Mesothelial cell of epicardium (in vitro differentiated cells): ENCODE data around the gene CCNB1. TPM values are rescaled to one million over a fixed set of nuclear protein-coding genes. Genes with fewer than 3 reads are reported as not detected.

ENCODE experiments used
- DNase-seq, 2 experiments: peaks; one replicate each; pipeline ENCODE4 v3.0.0; 2021; ENCODE audit warnings: low spot score in 2 of 2; ENCODE audit not compliant: unreplicated experiment in 2 of 2
- H3K27ac Mint-ChIP-seq: 2 replicates; pipeline ENCODE4 v1.8.0; 2021; ENCODE audit warnings: mixed read lengths
- H3K27me3 Mint-ChIP-seq: 2 replicates; pipeline ENCODE4 v1.8.0; 2021; ENCODE audit warnings: low read depth, mixed read lengths
- H3K36me3 Mint-ChIP-seq: 2 replicates; pipeline ENCODE4 v1.8.0; 2021; ENCODE audit warnings: mixed read lengths
- H3K4me1 Mint-ChIP-seq: 2 replicates; pipeline ENCODE4 v1.8.0; 2021; ENCODE audit warnings: mixed read lengths
- H3K4me3 Mint-ChIP-seq: 2 replicates; pipeline ENCODE4 v1.8.0; 2021; ENCODE audit warnings: mild to moderate bottlenecking, moderate library complexity, mixed read lengths
- H3K9me3 Mint-ChIP-seq: 2 replicates; pipeline ENCODE4 v1.8.0; 2021; ENCODE audit warnings: mixed read lengths
- total RNA-seq: library from RNA; stranded (reverse); gene quantifications from 3 replicates; pipeline ENCODE4 v1.2.1, GENCODE V29; 2021
- TF ChIP-seq, protein P1 (sequence below): fragments of 200-600 bp; sonication (generic); IDR thresholded peaks from one replicate; pipeline ENCODE4 v1.5.0; 2021; ENCODE audit warnings: antibody characterized with exemption; ENCODE audit not compliant: unreplicated experiment

The CCNB1 gene
- total RNA-seq, 1 donor from 2014 or later = 62.7 TPM

DNA sequence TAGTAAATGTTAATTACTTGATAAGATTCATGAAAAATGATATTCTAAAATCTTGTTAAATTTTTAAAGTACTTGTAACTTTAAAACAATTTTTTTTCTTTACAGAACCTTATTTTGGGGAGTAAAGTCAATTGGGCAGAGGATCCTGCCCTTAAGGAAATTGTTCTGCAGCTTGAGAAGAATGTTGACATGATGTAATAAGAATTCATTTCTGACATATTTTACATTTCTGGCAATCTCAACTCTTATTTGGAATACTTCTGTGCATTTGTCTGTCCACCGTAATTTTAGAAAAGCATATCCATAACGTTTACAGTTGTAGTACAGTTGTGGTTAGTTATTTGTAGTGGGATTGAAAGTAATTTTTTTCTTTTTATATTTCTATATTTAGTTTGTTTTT, 42.7 kb downstream of the CCNB1 start:
- H3K4me3 Mint-ChIP-seq = no peak overlapping the region
- no peak for DNase-seq
- no peak overlapping the region for H3K27ac Mint-ChIP-seq
- H3K36me3 Mint-ChIP-seq = peaks cover 2% of the 10 kb centered on the region
- no peaks in the 10 kb centered on the region for H3K27me3 Mint-ChIP-seq
- peaks cover 1% of the 10 kb centered on the region for H3K4me1 Mint-ChIP-seq
- H3K9me3 Mint-ChIP-seq = no peaks in the 10 kb centered on the region
- TF ChIP-seq, protein P1, sequence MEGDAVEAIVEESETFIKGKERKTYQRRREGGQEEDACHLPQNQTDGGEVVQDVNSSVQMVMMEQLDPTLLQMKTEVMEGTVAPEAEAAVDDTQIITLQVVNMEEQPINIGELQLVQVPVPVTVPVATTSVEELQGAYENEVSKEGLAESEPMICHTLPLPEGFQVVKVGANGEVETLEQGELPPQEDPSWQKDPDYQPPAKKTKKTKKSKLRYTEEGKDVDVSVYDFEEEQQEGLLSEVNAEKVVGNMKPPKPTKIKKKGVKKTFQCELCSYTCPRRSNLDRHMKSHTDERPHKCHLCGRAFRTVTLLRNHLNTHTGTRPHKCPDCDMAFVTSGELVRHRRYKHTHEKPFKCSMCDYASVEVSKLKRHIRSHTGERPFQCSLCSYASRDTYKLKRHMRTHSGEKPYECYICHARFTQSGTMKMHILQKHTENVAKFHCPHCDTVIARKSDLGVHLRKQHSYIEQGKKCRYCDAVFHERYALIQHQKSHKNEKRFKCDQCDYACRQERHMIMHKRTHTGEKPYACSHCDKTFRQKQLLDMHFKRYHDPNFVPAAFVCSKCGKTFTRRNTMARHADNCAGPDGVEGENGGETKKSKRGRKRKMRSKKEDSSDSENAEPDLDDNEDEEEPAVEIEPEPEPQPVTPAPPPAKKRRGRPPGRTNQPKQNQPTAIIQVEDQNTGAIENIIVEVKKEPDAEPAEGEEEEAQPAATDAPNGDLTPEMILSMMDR = no peak

DNA sequence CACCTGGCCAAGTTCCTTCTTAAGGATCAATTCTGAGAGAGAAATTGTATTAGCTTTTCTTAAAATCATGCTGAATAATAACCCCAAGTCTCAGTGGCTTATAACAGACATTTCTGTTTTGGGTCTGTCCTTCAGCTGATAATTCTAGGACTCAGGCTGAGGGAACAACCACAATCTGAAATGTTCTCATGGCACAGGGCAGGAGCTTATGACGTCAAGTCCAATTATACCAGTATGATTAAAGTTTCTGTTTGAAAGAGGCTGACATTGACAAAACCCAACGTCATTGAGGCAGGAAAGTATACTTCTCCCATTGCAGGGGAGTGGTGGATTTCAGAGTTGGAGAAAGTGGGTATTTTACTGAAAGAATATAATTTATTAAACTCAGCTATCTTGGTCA, 44.2 kb downstream of the CCNB1 start:
- no peak overlapping the region for H3K27ac Mint-ChIP-seq
- DNase-seq = no peak
- no peaks in the 10 kb centered on the region for H3K9me3 Mint-ChIP-seq
- no peak overlapping the region for H3K4me3 Mint-ChIP-seq
- H3K4me1 Mint-ChIP-seq = peaks cover 1% of the 10 kb centered on the region
- H3K27me3 Mint-ChIP-seq = no peaks in the 10 kb centered on the region
- TF ChIP-seq, protein P1 = no peak
- H3K36me3 Mint-ChIP-seq = peaks cover 6% of the 10 kb centered on the region

DNA sequence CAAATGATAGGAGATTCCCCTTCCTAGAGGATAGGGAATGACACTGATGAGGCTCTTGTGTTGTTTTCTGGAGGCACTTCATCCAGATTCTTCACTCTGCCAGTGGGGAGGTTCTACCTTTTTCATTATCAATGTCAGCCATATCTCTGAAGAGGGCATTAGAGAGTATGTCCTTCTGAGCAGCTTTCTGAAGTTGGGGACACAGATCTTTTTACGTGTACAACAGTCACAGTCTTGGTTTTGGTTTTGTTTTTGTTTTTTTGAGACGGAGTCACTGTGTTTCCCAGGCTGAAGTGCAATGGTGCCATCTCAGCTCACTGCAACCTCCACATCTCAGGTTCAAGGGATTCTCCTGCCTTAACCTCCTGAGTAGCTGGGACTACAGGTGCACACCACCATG, 45.1 kb downstream of the CCNB1 start:
- Mint-ChIP-seq H3K36me3 (peaks cover 6% of the 10 kb centered on the region), H3K9me3 (no peaks in the 10 kb centered on the region), H3K27me3 (no peaks in the 10 kb centered on the region), H3K4me1 (peaks cover 1% of the 10 kb centered on the region), H3K27ac (no peak overlapping the region), H3K4me3 (no peak overlapping the region)
- TF ChIP-seq, protein P1 = no peak
- DNase-seq = no peak

DNA sequence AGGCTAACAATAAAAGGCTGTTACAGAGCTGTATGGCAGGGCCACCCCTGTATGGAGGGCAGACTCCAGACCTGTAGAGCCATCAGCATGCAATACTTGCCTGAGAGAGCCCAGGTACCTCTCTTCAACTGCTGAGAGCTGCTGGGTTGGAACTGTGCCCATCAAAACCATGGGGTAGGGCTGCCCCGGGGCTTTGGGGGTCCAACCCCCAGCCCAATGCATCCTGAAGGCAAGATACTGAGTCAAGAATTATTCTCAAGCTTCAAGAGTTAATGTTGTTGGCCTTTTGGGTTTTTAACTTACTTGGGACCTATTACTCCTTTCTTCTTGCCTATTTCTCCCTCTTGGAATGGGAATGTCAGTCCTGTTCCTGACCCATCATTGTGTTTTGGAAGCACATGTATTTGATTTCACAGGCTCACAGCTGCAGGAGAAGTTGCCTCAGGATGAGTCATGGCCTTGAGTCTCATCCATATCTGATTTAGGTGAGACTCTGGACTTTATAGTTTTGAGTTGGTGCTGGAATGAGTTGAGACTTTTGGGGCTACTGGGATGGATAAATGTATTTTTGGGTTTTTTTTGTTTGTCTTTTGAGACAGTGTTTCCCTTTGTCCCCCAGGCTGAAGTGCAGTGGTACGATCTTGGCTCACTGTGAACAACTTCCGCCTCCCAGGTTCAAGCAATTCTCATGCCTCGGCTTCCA, 46.7 kb downstream of the CCNB1 start:
- Mint-ChIP-seq H3K27ac (no peak overlapping the region), H3K4me3 (no peak overlapping the region), H3K4me1 (peaks cover 4% of the 10 kb centered on the region), H3K27me3 (no peaks in the 10 kb centered on the region), H3K9me3 (no peaks in the 10 kb centered on the region), H3K36me3 (peaks cover 6% of the 10 kb centered on the region)
- TF ChIP-seq, protein P1 = no peak
- no peak for DNase-seq

DNA sequence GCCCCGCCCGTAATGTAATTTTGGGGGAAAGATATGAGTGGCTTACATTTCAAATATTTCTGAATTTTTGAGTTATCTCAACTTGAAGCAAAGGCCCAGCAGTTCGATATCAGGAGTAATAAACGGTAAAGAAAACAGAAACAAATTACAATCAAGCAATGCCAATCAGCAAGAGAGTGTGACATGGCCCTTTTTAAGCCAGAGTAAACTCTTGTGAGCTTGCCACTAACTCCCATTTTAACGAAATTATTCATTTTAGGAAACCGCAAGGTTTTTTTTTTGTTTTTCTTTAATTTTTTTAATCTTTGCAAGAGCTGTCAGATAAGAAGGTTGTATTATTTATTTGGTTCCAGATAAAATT, 50.2 kb downstream of the CCNB1 start:
- no peak for DNase-seq
- Mint-ChIP-seq H3K36me3 (peaks cover 16% of the 10 kb centered on the region), H3K9me3 (peaks cover 3% of the 10 kb centered on the region), H3K4me3 (peak overlapping the region; percentile 99), H3K27ac (peak overlapping the region; percentile 98), H3K27me3 (no peaks in the 10 kb centered on the region), H3K4me1 (peaks cover 7% of the 10 kb centered on the region)
- TF ChIP-seq, protein P1 = no peak
